Transverse colon (tissue), 4 donors: ENCODE results near the gene SPI1. TPM values are rescaled to one million over a fixed set of nuclear protein-coding genes. Genes with fewer than 3 reads are reported as not detected.

ENCODE experiments used
- DNase-seq: peaks from one replicate; pipeline ENCODE4 v3.0.0-alpha.2; 2019
- H3K27ac ChIP-seq, 4 donors: fragments of 200-600 bp; sonication (generic); 2 replicates each; pipeline ENCODE4 v1.5.1; 2016 to 2018; ENCODE audit warnings: inconsistent platforms in 4 of 4
- H3K27me3 ChIP-seq: fragments of 200-600 bp; sonication (generic); 2 replicates; pipeline ENCODE4 v1.5.1; 2017; ENCODE audit warnings: inconsistent platforms
- H3K36me3 ChIP-seq, 4 donors: fragments of 200-600 bp; sonication (generic); 2 replicates each; pipeline ENCODE4 v1.5.1; 2017 to 2019; ENCODE audit warnings: inconsistent platforms in 4 of 4
- H3K4me1 ChIP-seq, 4 donors: fragments of 200-600 bp; sonication (generic); 2 replicates each; pipeline ENCODE4 v1.5.1; 2017 to 2020; ENCODE audit warnings: inconsistent platforms in 4 of 4
- H3K4me3 ChIP-seq, 4 donors: fragments of 200-600 bp; sonication (generic); 1 replicate in 1 of 4; 2 replicates in 3 of 4; pipeline versions ENCODE4 v1.5.1 to v1.6.1; 2017 to 2019; ENCODE audit warnings: inconsistent platforms in 4 of 4
- H3K9me3 ChIP-seq, 2 donors: fragments of 200-600 bp; sonication (generic); 2 replicates each; pipeline ENCODE4 v1.5.1; 2017 to 2019; ENCODE audit warnings: inconsistent platforms in 2 of 2
- CTCF ChIP-seq, 5 experiments: fragments of 200-600 bp in 3 of 5; fragments of 450-650 bp in 2 of 5; sonication (generic) in 3 of 5; IDR thresholded peaks; 1 replicate in 2 of 5; 2 replicates in 3 of 5; pipeline ENCODE4 v1.5.1; 2016 to 2017; ENCODE audit warnings: antibody characterized with exemption in 5 of 5, inconsistent platforms in 3 of 5, mild to moderate bottlenecking in 2 of 5, moderate library complexity in 1 of 5
- EP300 ChIP-seq: sonication (generic); formaldehyde crosslinking; IDR thresholded peaks from one replicate; pipeline ENCODE4 v1.6.1; 2017; ENCODE audit warnings: antibody characterized with exemption, low read depth
- POLR2A ChIP-seq: fragments of 450-650 bp; IDR thresholded peaks from one replicate; pipeline ENCODE4 v1.6.1; 2016; ENCODE audit warnings: antibody characterized with exemption, mild to moderate bottlenecking, moderate library complexity
- POLR2AphosphoS5 ChIP-seq, 3 donors: sonication (generic); formaldehyde crosslinking; IDR thresholded peaks; one replicate each; pipeline ENCODE4 v1.6.1; 2016; ENCODE audit warnings: antibody characterized with exemption in 3 of 3
- WGBS, 2 donors: methylation state at CpG; one replicate each; pipeline ENCODE4 v1.1.5; 2018; ENCODE audit warnings: low coverage in 1 of 2; 5-methylcytosine and 5-hydroxymethylcytosine counted together
- in situ Hi-C, 4 donors: fragments of 200-750 bp; cut with MboI; loops; one replicate each; pipeline versions ENCODE4 v1.15.0 to v1.15.1; 2017; ENCODE audit warnings: low sequenced_read_pairs in 3 of 4, low pct_ligation_motif_present in 1 of 4, low pct_unique_long_range_greater_than_20kb in 1 of 4
- intact Hi-C: fragments of 100-400 bp; cut with DNase I; formaldehyde crosslinking; loops from one replicate; pipeline ENCODE4 v1.15.1; 2023; ENCODE audit warnings: low total_unique reads
- total RNA-seq, 4 donors: library from RNA; depleted of rRNA; stranded (reverse); fragments of >200 nt; gene quantifications; one replicate each; pipeline ENCODE4 v1.1.0, GENCODE V29; 2016

SPI1 gene
- total RNA-seq, 4 donors from 2014 or later: 7.1 to 35.5 (median 17.2) TPM

GRCh38 chr11:47358731-47359051 lies 19.7 kb downstream of the SPI1 start:
- Histone ChIP-seq H3K4me1 (peaks cover 0 to 10% (median 5%) of the 10 kb centered on the region in 4 donors), H3K36me3 (no peaks in the 10 kb centered on the region), H3K4me3 (no peak overlapping the region), H3K27me3 (no peaks in the 10 kb centered on the region), H3K9me3 (no peaks in the 10 kb centered on the region), H3K27ac (no peak overlapping the region)
- WGBS, 2 donors: 88 to 100% methylated on average over 1 to 14 of the region's 14 CpGs
- intact Hi-C loops: loop anchor here (5.0 kb wide), 2 partner anchors 181 to 466 kb away; partner anchors contain the start of gene ARFGAP2
- TF ChIP-seq EP300 (no peak), POLR2AphosphoS5 (IDR thresholded peaks at IDR 0.05) (no peak), CTCF (IDR thresholded peaks at IDR 0.05) (no peak), POLR2A (no peak)
- in situ Hi-C loops: loop anchor here in 1 of 4 donors (25.0 kb wide), 1 partner anchor 171 kb away; the partner anchor contains the start of genes ARFGAP2 and PACSIN3
- DNase-seq: no peak

- no peak overlapping the region for H3K27ac ChIP-seq
- peaks cover 0 to 10% (median 5%) of the 10 kb centered on the region in 4 donors for H3K4me1 ChIP-seq
- in situ Hi-C loops (loop anchor here in 1 of 4 donors (25.0 kb wide), 1 partner anchor 171 kb away; the partner anchor contains the start of genes ARFGAP2 and PACSIN3), intact Hi-C loops (loop anchor here (5.0 kb wide), 2 partner anchors 181 to 466 kb away; partner anchors contain the start of gene ARFGAP2)
- no peaks in the 10 kb centered on the region for H3K27me3 ChIP-seq
- no peak for TF ChIP-seq POLR2AphosphoS5 (IDR thresholded peaks at IDR 0.05)
- H3K9me3 ChIP-seq: no peaks in the 10 kb centered on the region
- no peak overlapping the region for H3K4me3 ChIP-seq
- 67 to 87% methylated on average over 1 to 6 of the region's 6 CpGs for WGBS, 2 donors
- H3K36me3 ChIP-seq: no peaks in the 10 kb centered on the region
- DNase-seq: no peak
These were observed 20.2 kb downstream of the SPI1 start for GRCh38 chr11:47357985-47358730.

- DNase-seq: no peak
- Histone ChIP-seq H3K9me3 (no peaks in the 10 kb centered on the region), H3K4me1 (peaks cover 0 to 10% (median 5%) of the 10 kb centered on the region in 4 donors), H3K36me3 (no peaks in the 10 kb centered on the region), H3K27ac (no peak overlapping the region), H3K27me3 (no peaks in the 10 kb centered on the region), H3K4me3 (no peak overlapping the region)
- TF ChIP-seq EP300: no peak
- no peak for TF ChIP-seq POLR2AphosphoS5 (IDR thresholded peaks at IDR 0.05)
- in situ Hi-C loops (loop anchor here in 1 of 4 donors (25.0 kb wide), 1 partner anchor 170 kb away; the partner anchor contains the start of genes ARFGAP2 and PACSIN3), intact Hi-C loops (loop anchor here (5.0 kb wide), 2 partner anchors 180 to 465 kb away; partner anchors contain the start of gene ARFGAP2)
- 80 to 97% methylated on average over 1 of the region's 1 CpG for WGBS, 2 donors
These were observed 21.4 kb downstream of the SPI1 start for GRCh38 chr11:47356998-47357329.

- DNase-seq: no peak
- intact Hi-C loops: loop anchor here (5.0 kb wide), 2 partner anchors 179 to 464 kb away; partner anchors contain the start of gene ARFGAP2
- peaks cover 0 to 10% (median 5%) of the 10 kb centered on the region in 4 donors for H3K4me1 ChIP-seq
- H3K27ac ChIP-seq: no peak overlapping the region
- H3K9me3 ChIP-seq: no peaks in the 10 kb centered on the region
- no peak overlapping the region for H3K4me3 ChIP-seq
- 89 to 90% methylated on average over 9 of the region's 9 CpGs for WGBS, 2 donors
- TF ChIP-seq EP300 (no peak), POLR2AphosphoS5 (IDR thresholded peaks at IDR 0.05) (no peak), CTCF (IDR thresholded peaks at IDR 0.05) (no peak), POLR2A (no peak)
- H3K27me3 ChIP-seq: no peaks in the 10 kb centered on the region
- in situ Hi-C loops: loop anchor here in 1 of 4 donors (25.0 kb wide), 1 partner anchor 169 kb away; the partner anchor contains the start of genes ARFGAP2 and PACSIN3
- H3K36me3 ChIP-seq: no peaks in the 10 kb centered on the region
These were observed 22.0 kb downstream of the SPI1 start for GRCh38 chr11:47356129-47356997.
